Mucosa of descending colon (tissue), 3 donors: ENCODE results near the gene NBEAL2. TPM values are rescaled to one million over a fixed set of nuclear protein-coding genes. Genes with fewer than 3 reads are reported as not detected.
A peak's percentile ranks its signal among the peaks of the same experiment; 100 is the strongest.

Source experiments
- ATAC-seq: fragments of 200-7000 bp; cut with Tn5 transposase; one replicate; pipeline ENCODE4 v1.9.1; 2020; ENCODE audit warnings: mild to moderate bottlenecking, moderate library complexity
- DNase-seq, 3 donors: peaks; one replicate each; pipeline ENCODE4 v3.0.0-alpha.2; 2020
- H3K36me3 ChIP-seq: fragments of 200-600 bp; one replicate; pipeline ENCODE4 v1.8.0; 2021; ENCODE audit warnings: low read depth, mild to moderate bottlenecking
- H3K4me1 ChIP-seq: fragments of 200-600 bp; one replicate; pipeline ENCODE4 v1.8.0; 2021; ENCODE audit warnings: low read depth, mild to moderate bottlenecking
- H3K4me3 ChIP-seq: fragments of 200-600 bp; one replicate; pipeline ENCODE4 v1.8.0; 2021; ENCODE audit warnings: mild to moderate bottlenecking
- H3K9me3 ChIP-seq: fragments of 200-600 bp; one replicate; pipeline ENCODE4 v1.8.0; 2021; ENCODE audit warnings: mild to moderate bottlenecking
- intact Hi-C, 2 donors: fragments of 100-400 bp; cut with DNase I in 1 of 2; cut with micrococcal nuclease in 1 of 2; formaldehyde crosslinking; loops; one replicate each; pipeline versions ENCODE4 v1.11.0 to v1.11.1; 2022; cut with DNase I, micrococcal nuclease
- total RNA-seq, 3 donors: library from RNA; stranded (reverse); fragmentation: NEBNext Ultra II Directional in 2 of 3; extraction: Animal tissue kit (Norgen Biotek cat#: 25700) in 2 of 3; gene quantifications; one replicate each; pipeline versions ENCODE4 v1.2.1 to v1.2.4, GENCODE V29; 2021 to 2023
- TF ChIP-seq, protein P1 (sequence below): fragments of 200-600 bp; IDR thresholded peaks from one replicate; pipeline ENCODE4 v1.8.0; 2022; ENCODE audit warnings: antibody characterized with exemption, mild to moderate bottlenecking
- donor health status: DM: no; HTN: no; CAD: no; lungs with moderate emphysema.
- donor health status: DM: no; HTN: no; CAD: no.
- donor health status: DM: no; HTN: yes; CAD: no.

The NBEAL2 gene
- total RNA-seq, 3 donors from 2014 or later, result 49.2 to 94.0 (median 53.7) TPM

DNA sequence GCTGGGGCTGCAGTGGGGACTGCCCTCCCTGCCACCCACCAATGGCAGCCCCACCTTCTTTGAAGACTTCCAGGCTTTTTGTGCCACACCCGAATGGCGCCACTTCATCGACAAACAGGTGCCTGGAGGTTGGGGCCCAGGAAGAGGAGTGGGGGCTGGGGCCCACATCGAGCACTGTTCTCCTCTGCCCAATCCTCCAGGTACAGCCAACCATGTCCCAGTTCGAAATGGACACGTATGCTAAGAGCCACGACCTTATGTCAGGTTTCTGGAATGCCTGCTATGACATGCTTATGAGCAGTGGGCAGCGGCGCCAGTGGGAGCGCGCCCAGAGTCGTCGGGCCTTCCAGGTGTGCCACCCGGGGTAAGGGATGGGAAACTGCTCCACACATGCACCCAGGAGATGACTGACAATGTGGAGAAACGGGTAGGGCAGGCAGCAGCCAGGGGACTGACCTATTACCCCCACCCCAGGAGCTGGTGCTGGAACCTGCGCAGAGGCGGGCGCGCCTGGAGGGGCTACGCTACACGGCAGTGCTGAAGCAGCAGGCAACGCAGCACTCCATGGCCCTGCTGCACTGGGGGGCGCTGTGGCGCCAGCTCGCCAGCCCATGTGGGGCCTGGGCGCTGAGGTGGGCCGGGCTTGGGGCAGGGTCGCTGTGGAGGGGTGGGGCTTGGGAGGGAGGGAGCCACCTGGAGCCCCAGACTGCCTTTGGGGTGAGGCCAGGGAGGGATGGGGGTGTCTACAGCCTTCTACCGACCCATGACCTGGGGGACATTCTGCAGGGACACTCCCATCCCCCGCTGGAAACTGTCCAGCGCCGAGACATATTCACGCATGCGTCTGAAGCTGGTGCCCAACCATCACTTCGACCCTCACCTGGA, 22.9 kb downstream of the NBEAL2 start:
- ATAC-seq (no peak), DNase-seq (peak in 1 of 3 donors; percentile 21)
- H3K4me1 ChIP-seq, result no peaks in the 10 kb centered on the region
- H3K36me3 ChIP-seq, result peaks cover 6% of the 10 kb centered on the region
- H3K4me3 ChIP-seq, result no peak overlapping the region
- TF ChIP-seq, protein P1, sequence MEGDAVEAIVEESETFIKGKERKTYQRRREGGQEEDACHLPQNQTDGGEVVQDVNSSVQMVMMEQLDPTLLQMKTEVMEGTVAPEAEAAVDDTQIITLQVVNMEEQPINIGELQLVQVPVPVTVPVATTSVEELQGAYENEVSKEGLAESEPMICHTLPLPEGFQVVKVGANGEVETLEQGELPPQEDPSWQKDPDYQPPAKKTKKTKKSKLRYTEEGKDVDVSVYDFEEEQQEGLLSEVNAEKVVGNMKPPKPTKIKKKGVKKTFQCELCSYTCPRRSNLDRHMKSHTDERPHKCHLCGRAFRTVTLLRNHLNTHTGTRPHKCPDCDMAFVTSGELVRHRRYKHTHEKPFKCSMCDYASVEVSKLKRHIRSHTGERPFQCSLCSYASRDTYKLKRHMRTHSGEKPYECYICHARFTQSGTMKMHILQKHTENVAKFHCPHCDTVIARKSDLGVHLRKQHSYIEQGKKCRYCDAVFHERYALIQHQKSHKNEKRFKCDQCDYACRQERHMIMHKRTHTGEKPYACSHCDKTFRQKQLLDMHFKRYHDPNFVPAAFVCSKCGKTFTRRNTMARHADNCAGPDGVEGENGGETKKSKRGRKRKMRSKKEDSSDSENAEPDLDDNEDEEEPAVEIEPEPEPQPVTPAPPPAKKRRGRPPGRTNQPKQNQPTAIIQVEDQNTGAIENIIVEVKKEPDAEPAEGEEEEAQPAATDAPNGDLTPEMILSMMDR, result no peak
- no peaks in the 10 kb centered on the region for H3K9me3 ChIP-seq
- intact Hi-C loops, result no loop called here

- H3K4me1 ChIP-seq, result no peaks in the 10 kb centered on the region
- no peak overlapping the region for H3K4me3 ChIP-seq
- H3K36me3 ChIP-seq, result peaks cover 6% of the 10 kb centered on the region
- intact Hi-C loops, result no loop called here
- ATAC-seq, result no peak
- no peak for DNase-seq
- TF ChIP-seq, protein P1, result no peak
- H3K9me3 ChIP-seq, result no peaks in the 10 kb centered on the region
Observed at GRCh38 chr3:47003056-47003410, 23.6 kb downstream of the NBEAL2 start.

DNA sequence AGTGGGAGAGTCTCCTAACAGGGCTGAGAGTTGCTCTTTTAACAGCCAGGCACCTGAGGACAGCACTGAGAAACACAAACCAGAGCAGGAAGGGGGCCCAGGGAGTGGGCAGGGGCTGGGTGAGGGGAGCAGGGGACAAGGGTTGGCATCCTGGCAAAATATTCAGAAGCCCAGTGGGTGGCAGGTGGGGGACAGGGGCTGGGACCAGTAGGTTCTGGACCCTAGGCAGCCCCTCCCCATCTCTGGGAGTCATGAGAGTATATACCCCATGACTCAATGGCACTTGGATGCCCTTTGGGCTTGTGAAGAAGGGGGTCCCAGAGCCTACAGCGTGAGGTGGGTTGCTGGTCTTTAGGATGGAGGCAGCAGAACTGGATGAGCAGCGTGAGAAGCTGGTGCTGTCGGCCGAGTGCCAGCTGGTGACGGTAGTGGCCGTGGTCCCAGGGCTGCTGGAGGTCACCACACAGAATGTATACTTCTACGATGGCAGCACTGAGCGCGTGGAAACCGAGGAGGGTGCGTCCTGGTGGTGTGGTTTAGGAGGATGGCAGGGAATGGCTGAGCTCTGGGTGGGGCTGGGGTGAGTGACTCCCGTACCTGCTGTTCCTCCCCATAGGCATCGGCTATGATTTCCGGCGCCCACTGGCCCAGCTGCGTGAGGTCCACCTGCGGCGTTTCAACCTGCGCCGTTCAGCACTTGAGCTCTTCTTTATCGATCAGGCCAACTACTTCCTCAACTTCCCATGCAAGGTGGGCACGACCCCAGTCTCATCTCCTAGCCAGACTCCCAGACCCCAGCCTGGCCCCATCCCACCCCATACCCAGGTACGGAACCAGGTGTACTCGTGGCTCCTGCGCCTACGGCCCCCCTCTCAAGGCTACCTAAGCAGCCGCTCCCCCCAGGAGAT, 24.2 kb downstream of the NBEAL2 start:
- TF ChIP-seq, protein P1, result no peak
- intact Hi-C loops, result no loop called here
- no peak for DNase-seq
- ATAC-seq, result no peak
- H3K9me3 ChIP-seq, result no peaks in the 10 kb centered on the region
- no peak overlapping the region for H3K4me3 ChIP-seq
- H3K36me3 ChIP-seq, result peaks cover 6% of the 10 kb centered on the region
- H3K4me1 ChIP-seq, result no peaks in the 10 kb centered on the region

- intact Hi-C loops, result no loop called here
- peak in 1 of 3 donors; percentile 47 for DNase-seq
Observed at GRCh38 chr3:47004369-47005211, 25.1 kb downstream of the NBEAL2 start.

More at GRCh38 chr3:47004369-47005211, 25.1 kb downstream of the NBEAL2 start:
- no peaks in the 10 kb centered on the region for H3K4me1 ChIP-seq
- H3K9me3 ChIP-seq, result no peaks in the 10 kb centered on the region
- no peak for ATAC-seq
- H3K36me3 ChIP-seq, result peaks cover 6% of the 10 kb centered on the region
- H3K4me3 ChIP-seq, result no peak overlapping the region
- TF ChIP-seq, protein P1, result no peak
